Neural crest cell (in vitro differentiated cells): ENCODE measurements around the gene OR10A3. TPM values are rescaled to one million over a fixed set of nuclear protein-coding genes. Genes with fewer than 3 reads are reported as not detected.
"Not testable (repeated sequence)": the region's sequence is repeated elsewhere in the genome, so short reads cannot be mapped to it uniquely, and the experiment has no call there.

ENCODE experiments used
- DNase-seq: peaks from one replicate; pipeline ENCODE4 v3.0.0; 2021; ENCODE audit warnings: low read depth, mixed read lengths, low spot score
- H3K27ac Mint-ChIP-seq: one replicate; pipeline ENCODE4 v1.8.0; 2021; ENCODE audit warnings: mild to moderate bottlenecking, mixed read lengths; ENCODE audit not compliant: unreplicated experiment
- H3K27me3 Mint-ChIP-seq: 2 replicates; pipeline ENCODE4 v1.8.0; 2021; ENCODE audit warnings: low read depth, mild to moderate bottlenecking, mixed read lengths
- H3K36me3 Mint-ChIP-seq: 2 replicates; pipeline ENCODE4 v1.8.0; 2021; ENCODE audit warnings: low read depth, mild to moderate bottlenecking, mixed read lengths
- H3K4me1 Mint-ChIP-seq: 2 replicates; pipeline ENCODE4 v1.8.0; 2021; ENCODE audit warnings: mixed read lengths
- H3K4me3 Mint-ChIP-seq: one replicate; pipeline ENCODE4 v1.8.0; 2021; ENCODE audit warnings: mild to moderate bottlenecking, mixed read lengths
- H3K9me3 Mint-ChIP-seq: 2 replicates; pipeline ENCODE4 v1.8.0; 2021; ENCODE audit warnings: mixed read lengths
- long read RNA-seq: library from polyadenylated mRNA; unstranded; transcript quantifications from one replicate; pipeline ENCODE4 v2.0.0, GENCODE V29; 2020
- total RNA-seq: library from RNA; stranded (reverse); gene quantifications from 2 replicates; pipeline ENCODE4 v1.2.1, GENCODE V29; 2021
- TF ChIP-seq, protein P1 (sequence below): fragments of 200-600 bp; sonication (generic); conservative IDR thresholded peaks from 2 replicates; pipeline ENCODE4 v1.5.0; 2021; ENCODE audit warnings: antibody characterized with exemption, mild to moderate bottlenecking

Gene OR10A3, protein sequence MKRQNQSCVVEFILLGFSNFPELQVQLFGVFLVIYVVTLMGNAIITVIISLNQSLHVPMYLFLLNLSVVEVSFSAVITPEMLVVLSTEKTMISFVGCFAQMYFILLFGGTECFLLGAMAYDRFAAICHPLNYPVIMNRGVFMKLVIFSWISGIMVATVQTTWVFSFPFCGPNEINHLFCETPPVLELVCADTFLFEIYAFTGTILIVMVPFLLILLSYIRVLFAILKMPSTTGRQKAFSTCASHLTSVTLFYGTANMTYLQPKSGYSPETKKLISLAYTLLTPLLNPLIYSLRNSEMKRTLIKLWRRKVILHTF
- not detected in 2 replicates for total RNA-seq
- long read RNA-seq: 0 reads

DNA sequence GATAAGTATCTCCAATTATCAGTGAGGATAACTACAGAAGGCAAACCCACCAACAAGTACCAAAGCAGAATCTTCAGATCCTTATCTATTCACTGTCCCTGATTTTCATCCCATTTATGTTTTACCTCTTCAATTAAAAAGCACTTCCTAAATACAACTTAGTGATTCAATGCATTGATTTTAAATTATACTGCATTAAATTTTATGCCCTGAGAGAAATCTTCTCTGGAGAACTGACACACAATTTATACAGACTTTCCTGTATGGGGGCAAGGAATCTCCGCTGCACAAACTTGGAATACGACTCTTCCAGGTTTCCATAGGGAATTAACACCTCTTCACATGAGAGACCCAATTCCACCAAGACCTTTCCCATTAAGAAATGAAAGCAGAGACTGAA lies at the start of gene OR10A3:
Gene OR10A3 (minus strand): TSS at position 101 of the 400 bp plus-strand sequence. CDS start 2,188 bp downstream, outside the sequence.
- TF ChIP-seq, protein P1, sequence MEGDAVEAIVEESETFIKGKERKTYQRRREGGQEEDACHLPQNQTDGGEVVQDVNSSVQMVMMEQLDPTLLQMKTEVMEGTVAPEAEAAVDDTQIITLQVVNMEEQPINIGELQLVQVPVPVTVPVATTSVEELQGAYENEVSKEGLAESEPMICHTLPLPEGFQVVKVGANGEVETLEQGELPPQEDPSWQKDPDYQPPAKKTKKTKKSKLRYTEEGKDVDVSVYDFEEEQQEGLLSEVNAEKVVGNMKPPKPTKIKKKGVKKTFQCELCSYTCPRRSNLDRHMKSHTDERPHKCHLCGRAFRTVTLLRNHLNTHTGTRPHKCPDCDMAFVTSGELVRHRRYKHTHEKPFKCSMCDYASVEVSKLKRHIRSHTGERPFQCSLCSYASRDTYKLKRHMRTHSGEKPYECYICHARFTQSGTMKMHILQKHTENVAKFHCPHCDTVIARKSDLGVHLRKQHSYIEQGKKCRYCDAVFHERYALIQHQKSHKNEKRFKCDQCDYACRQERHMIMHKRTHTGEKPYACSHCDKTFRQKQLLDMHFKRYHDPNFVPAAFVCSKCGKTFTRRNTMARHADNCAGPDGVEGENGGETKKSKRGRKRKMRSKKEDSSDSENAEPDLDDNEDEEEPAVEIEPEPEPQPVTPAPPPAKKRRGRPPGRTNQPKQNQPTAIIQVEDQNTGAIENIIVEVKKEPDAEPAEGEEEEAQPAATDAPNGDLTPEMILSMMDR: no peak
- peaks cover 40% of the 10 kb centered on the region for H3K27me3 Mint-ChIP-seq
- no peaks in the 10 kb centered on the region for H3K36me3 Mint-ChIP-seq
- H3K9me3 Mint-ChIP-seq: peaks cover 12% of the 10 kb centered on the region
- no peak for DNase-seq
- no peak within 1 kb of the TSS for H3K27ac Mint-ChIP-seq
- no peak within 1 kb of the TSS for H3K4me3 Mint-ChIP-seq
- no peaks in the 10 kb centered on the region for H3K4me1 Mint-ChIP-seq

DNA sequence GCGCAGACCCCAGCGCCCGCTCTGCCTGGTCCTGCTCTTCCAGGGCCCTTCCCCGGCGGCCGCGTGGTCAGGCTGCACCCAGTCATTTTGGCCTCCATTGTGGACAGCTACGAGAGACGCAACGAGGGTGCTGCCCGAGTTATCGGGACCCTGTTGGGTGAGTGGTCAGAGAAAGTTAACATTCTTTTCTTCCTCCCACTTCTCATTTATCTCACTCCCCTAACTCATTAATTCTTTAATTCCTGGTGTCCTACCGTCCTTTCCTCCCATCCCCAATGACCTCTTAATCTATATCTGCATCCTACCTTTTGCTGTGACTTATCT lies 46.0 kb upstream of the OR10A3 start:
- DNase-seq, H3K36me3 Mint-ChIP-seq, H3K27me3 Mint-ChIP-seq, H3K9me3 Mint-ChIP-seq: not testable (repeated sequence)
- H3K27ac Mint-ChIP-seq: peak overlapping the region; percentile 98
- H3K4me3 Mint-ChIP-seq: peak overlapping the region; percentile 79
- H3K4me1 Mint-ChIP-seq: peaks cover 17% of the 10 kb centered on the region

DNA sequence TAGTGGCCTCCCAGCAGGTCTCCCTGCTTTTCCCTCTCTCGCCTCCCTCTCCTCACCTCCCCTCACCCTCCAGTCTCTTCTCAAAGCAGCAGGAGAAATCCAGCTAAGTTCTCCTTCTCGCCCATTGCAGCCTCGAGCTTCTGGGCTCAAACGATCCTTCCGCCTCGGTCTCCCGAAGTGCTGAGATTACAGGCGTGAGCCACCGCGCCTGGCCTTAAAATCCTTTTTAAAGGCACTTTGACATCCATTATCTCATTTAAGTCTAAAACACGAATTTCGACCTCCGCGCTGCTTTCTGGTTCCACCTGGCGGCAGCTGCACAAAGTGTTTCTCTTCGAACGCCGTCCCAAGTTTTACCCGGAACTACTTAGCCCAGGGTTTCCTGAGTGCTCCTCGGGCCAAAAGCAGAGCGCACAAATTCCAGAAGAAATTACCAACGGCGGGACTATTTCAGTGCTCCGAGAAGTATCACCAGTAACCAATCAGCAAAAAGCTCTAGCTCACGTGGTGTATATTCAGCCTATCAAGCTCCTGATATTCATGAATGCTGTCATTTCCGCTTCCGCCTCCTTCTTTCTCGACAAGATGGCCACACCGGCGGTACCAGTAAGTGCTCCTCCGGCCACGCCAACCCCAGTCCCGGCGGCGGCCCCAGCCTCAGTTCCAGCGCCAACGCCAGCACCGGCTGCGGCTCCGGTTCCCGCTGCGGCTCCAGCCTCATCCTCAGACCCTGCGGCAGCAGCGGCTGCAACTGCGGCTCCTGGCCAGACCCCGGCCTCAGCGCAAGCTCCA lies 45.5 kb upstream of the OR10A3 start, which contains the start of gene EIF3F:
Gene EIF3F (plus strand): TSS at position 570 of the 792 bp plus-strand sequence. CDS start 16 bp downstream, at position 586.
- Mint-ChIP-seq H3K4me1 (peaks cover 17% of the 10 kb centered on the region), H3K27me3 (peaks cover 9% of the 10 kb centered on the region), H3K9me3 (no peaks in the 10 kb centered on the region), H3K4me3 (peak within 1 kb of the TSS; percentile 79), H3K36me3 (no peaks in the 10 kb centered on the region), H3K27ac (peak within 1 kb of the TSS; percentile 98)
- TF ChIP-seq, protein P1: peak; percentile 97
- peak; percentile 80 for DNase-seq

DNA sequence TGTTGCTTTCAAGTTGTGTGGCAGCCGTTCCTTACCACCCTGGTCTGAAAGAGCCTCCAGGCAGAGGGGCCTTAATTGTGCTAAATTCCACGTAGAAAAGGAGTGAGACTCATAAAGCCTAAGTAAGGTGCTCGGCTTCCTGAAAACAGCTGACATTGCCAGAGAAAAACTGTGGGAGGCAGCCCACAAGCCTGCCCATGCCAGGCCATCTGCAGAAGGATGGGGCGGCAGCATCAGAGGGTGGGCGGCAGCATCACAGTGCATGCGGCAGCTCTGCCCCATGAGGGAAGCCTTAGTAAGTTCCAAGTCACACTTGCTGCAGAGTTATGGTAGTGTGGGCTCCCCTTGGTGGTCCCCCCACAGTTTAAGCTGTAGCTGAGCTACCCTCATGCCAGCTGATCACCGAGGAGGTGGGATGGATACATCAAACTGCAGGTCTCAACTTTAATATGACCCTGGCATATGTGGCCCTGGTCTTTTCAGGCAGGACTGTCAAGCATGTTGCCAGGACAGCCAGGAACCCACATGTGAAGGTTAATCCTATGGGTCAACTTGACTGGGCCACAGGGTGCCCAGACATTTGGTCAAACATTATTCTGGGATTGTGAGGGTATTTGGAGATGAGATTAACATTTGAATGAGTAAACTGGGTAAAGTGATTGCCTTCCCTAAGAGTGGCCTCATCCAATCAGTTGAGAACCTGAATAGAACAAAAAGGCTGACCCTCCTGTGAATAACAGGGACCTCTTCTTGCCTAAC lies 42.5 kb upstream of the OR10A3 start:
- no peaks in the 10 kb centered on the region for H3K9me3 Mint-ChIP-seq
- TF ChIP-seq, protein P1: no peak

DNA sequence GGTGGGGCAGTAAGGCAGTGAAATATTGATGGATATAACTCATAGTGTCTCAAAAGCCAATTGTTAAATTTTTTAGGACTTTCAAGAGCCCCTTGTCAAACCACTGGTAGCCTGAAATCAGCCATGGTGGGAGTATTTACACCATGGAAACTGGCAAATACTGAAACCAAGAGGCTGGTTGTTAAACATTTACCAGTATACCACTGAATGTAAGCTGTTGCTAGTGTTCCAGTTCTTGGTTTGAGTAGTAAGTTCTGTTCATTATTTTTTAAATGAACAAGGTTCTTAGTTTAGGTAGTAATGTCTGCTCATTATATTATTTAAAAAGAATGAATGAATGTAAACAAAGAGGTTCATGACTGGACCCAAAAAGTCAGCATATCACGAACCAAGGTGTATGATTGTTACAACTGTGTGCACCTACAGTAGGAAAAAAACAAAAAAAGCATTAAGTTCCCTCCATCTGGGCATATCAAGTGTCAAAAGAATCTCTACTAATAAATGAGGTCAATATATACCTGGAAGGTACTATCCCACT lies 41.1 kb upstream of the OR10A3 start:
- H3K27ac Mint-ChIP-seq: no peak overlapping the region
- H3K36me3 Mint-ChIP-seq: no peaks in the 10 kb centered on the region
- H3K9me3 Mint-ChIP-seq: no peaks in the 10 kb centered on the region
- H3K4me3 Mint-ChIP-seq: no peak overlapping the region
- peaks cover 9% of the 10 kb centered on the region for H3K27me3 Mint-ChIP-seq
- TF ChIP-seq, protein P1: no peak
- DNase-seq: no peak
- peaks cover 8% of the 10 kb centered on the region for H3K4me1 Mint-ChIP-seq

More for the DNA sequence above, 42.5 kb upstream of the OR10A3 start:
- Mint-ChIP-seq H3K4me3 (no peak overlapping the region), H3K27ac (no peak overlapping the region), H3K36me3 (no peaks in the 10 kb centered on the region), H3K4me1 (peaks cover 16% of the 10 kb centered on the region), H3K27me3 (peaks cover 9% of the 10 kb centered on the region)
- DNase-seq: no peak
